Measurements from ENCODE around the gene NR2C2AP.

The NR2C2AP gene

GRCh38 chr19:19165396-19165795, 37.8 kb downstream of the NR2C2AP start:
- TF ChIP-seq CTCF (IDR thresholded peaks at IDR 0.05; ENCODE audit: low read depth, low read length, missing control alignments) = no peak
- in situ Hi-C loops (cut with HindIII; ENCODE audit: low pct_ligation_motif_present, low sequenced_read_pairs) = no loop called here
- Histone ChIP-seq H3K4me3 (ENCODE audit: low read depth, low read length) (no peak overlapping the region), H3K27me3 (replicated peaks) (no peaks in the 10 kb centered on the region), H3K27ac (no peak overlapping the region), H3K36me3 (replicated peaks) (no peaks in the 10 kb centered on the region)
- DNase-seq = no peak

GRCh38 chr19:19162495-19162894, 40.7 kb downstream of the NR2C2AP start:
- no peaks in the 10 kb centered on the region for H3K27me3 ChIP-seq (replicated peaks)

GRCh38 chr19:19160461-19161035, 42.7 kb downstream of the NR2C2AP start:
- DNase-seq = no peak
- no peak overlapping the region for H3K4me3 ChIP-seq (ENCODE audit: low read depth, low read length)
- H3K27me3 ChIP-seq (replicated peaks) = no peaks in the 10 kb centered on the region
- no peaks in the 10 kb centered on the region for H3K36me3 ChIP-seq (replicated peaks)
- TF ChIP-seq CTCF (IDR thresholded peaks at IDR 0.05; ENCODE audit: low read depth, low read length, missing control alignments) = no peak
- in situ Hi-C loops (cut with HindIII; ENCODE audit: low pct_ligation_motif_present, low sequenced_read_pairs) = no loop called here
- no peak overlapping the region for H3K27ac ChIP-seq

More at GRCh38 chr19:19162495-19162894, 40.7 kb downstream of the NR2C2AP start:
- Histone ChIP-seq H3K27ac (no peak overlapping the region), H3K4me3 (ENCODE audit: low read depth, low read length) (no peak overlapping the region), H3K36me3 (replicated peaks) (no peaks in the 10 kb centered on the region)
- no peak for TF ChIP-seq CTCF (IDR thresholded peaks at IDR 0.05; ENCODE audit: low read depth, low read length, missing control alignments)
- DNase-seq = no peak
- in situ Hi-C loops (cut with HindIII; ENCODE audit: low pct_ligation_motif_present, low sequenced_read_pairs) = no loop called here

GRCh38 chr19:19159534-19159933, 43.7 kb downstream of the NR2C2AP start:
- Histone ChIP-seq H3K27ac (no peak overlapping the region), H3K36me3 (replicated peaks) (no peaks in the 10 kb centered on the region), H3K27me3 (replicated peaks) (no peaks in the 10 kb centered on the region), H3K4me3 (ENCODE audit: low read depth, low read length) (no peak overlapping the region)
- in situ Hi-C loops (cut with HindIII; ENCODE audit: low pct_ligation_motif_present, low sequenced_read_pairs) = no loop called here
- no peak for DNase-seq
- TF ChIP-seq CTCF (IDR thresholded peaks at IDR 0.05; ENCODE audit: low read depth, low read length, missing control alignments) = no peak

GRCh38 chr19:19157808-19158207, 45.4 kb downstream of the NR2C2AP start:
- Histone ChIP-seq H3K27me3 (replicated peaks) (no peaks in the 10 kb centered on the region), H3K27ac (no peak overlapping the region), H3K36me3 (replicated peaks) (no peaks in the 10 kb centered on the region), H3K4me3 (ENCODE audit: low read depth, low read length) (no peak overlapping the region)
- TF ChIP-seq CTCF (IDR thresholded peaks at IDR 0.05; ENCODE audit: low read depth, low read length, missing control alignments) = no peak
- in situ Hi-C loops (cut with HindIII; ENCODE audit: low pct_ligation_motif_present, low sequenced_read_pairs) = no loop called here
- DNase-seq = no peak
